K562 (cell line): ENCODE measurements around the gene CETN1. TPM values are rescaled to one million over a fixed set of nuclear protein-coding genes. Genes with fewer than 3 reads are reported as not detected.

Experiments
- ATF2 ChIP-seq: sonication (generic); formaldehyde crosslinking; IDR thresholded peaks from 2 replicates; pipeline ENCODE4 v1.8.1; 2022; ENCODE audit warnings: missing genetic modification reagents
- ATF3 ChIP-seq, 2 experiments: fragments of 450-650 bp in 1 of 2; sonication (generic) in 1 of 2; formaldehyde crosslinking in 1 of 2; IDR thresholded peaks in 1 of 2; conservative IDR thresholded peaks in 1 of 2; 2 replicates each; pipeline versions ENCODE4 v1.6.1 to v1.8.1; 2016 to 2023; ENCODE audit warnings: mild to moderate bottlenecking in 2 of 2, moderate library complexity in 2 of 2, inconsistent platforms in 1 of 2, missing genetic modification reagents in 1 of 2
- EGR1 ChIP-seq: fragments of 450-650 bp; conservative IDR thresholded peaks from 2 replicates; pipeline ENCODE4 v1.6.1; 2017; ENCODE audit warnings: mild to moderate bottlenecking
- GTF2E2 ChIP-seq: fragments of 200-800 bp; sonication (Bioruptor generic); IDR thresholded peaks from 2 replicates; pipeline ENCODE4 v1.6.1; 2016; ENCODE audit warnings: missing genetic modification characterization, missing compliant biosample characterization
- NCOA6 ChIP-seq: fragments of 450-650 bp; IDR thresholded peaks from 2 replicates; pipeline ENCODE4 v1.6.1; 2017; ENCODE audit warnings: mild to moderate bottlenecking
- NR0B1 ChIP-seq: fragments of 450-650 bp; IDR thresholded peaks from one replicate; pipeline ENCODE4 v1.6.1; 2018; ENCODE audit warnings: mild to moderate bottlenecking, moderate library complexity; ENCODE audit not compliant: partially characterized antibody
- NR1H2 ChIP-seq: sonication (generic); formaldehyde crosslinking; IDR thresholded peaks from 2 replicates; pipeline ENCODE4 v1.4.0; 2020; ENCODE audit warnings: mild to moderate bottlenecking, missing genetic modification reagents
- RBM14 ChIP-seq: fragments of 200-400 bp; formaldehyde crosslinking; IDR thresholded peaks from 2 replicates; pipeline ENCODE4 v1.6.1; 2018; ENCODE audit warnings: low read depth, mild to moderate bottlenecking, low read length, moderate library complexity, borderline replicate concordance; ENCODE audit not compliant: insufficient read depth
- RBM39 ChIP-seq: fragments of 200-400 bp; formaldehyde crosslinking; optimal IDR thresholded peaks from 2 replicates; pipeline ENCODE3; 2018; ENCODE audit warnings: low read depth, low read length
- RFX7 ChIP-seq: fragments of 250-450 bp; sonication (Bioruptor Pico); IDR thresholded peaks from 2 replicates; pipeline ENCODE4 v1.5.1; 2021; ENCODE audit warnings: mild to moderate bottlenecking
- SP1 ChIP-seq: sonication (generic); formaldehyde crosslinking; IDR thresholded peaks from 2 replicates; pipeline ENCODE4 v1.8.1; 2022; ENCODE audit warnings: mild to moderate bottlenecking, missing genetic modification reagents
- SPI1 ChIP-seq: IDR thresholded peaks from 2 replicates; pipeline ENCODE4 v1.6.1; 2011; ENCODE audit warnings: low read depth, low read length, control low read depth, borderline replicate concordance
- TEAD4 ChIP-seq, 2 experiments: sonication (generic) in 1 of 2; formaldehyde crosslinking in 1 of 2; IDR thresholded peaks; 2 replicates each; pipeline versions ENCODE4 v1.6.1 to v1.8.0; 2012 to 2022; ENCODE audit warnings: borderline replicate concordance in 1 of 2, inconsistent platforms in 1 of 2, low read length in 1 of 2, mild to moderate bottlenecking in 1 of 2, missing genetic modification reagents in 1 of 2
- ZBTB7A ChIP-seq: IDR thresholded peaks from 2 replicates; pipeline ENCODE4 v1.6.1; 2011; ENCODE audit warnings: low read depth, mild to moderate bottlenecking, low read length, moderate library complexity, borderline replicate concordance; ENCODE audit not compliant: control insufficient read depth
- ZNF12 ChIP-seq: sonication (generic); formaldehyde crosslinking; IDR thresholded peaks from 2 replicates; pipeline ENCODE4 v1.4.0; 2020; ENCODE audit warnings: mild to moderate bottlenecking, missing genetic modification reagents
- ZNF280B ChIP-seq: fragments of 250-450 bp; sonication (Bioruptor Pico); IDR thresholded peaks from 2 replicates; pipeline ENCODE4 v1.5.1; 2021; ENCODE audit warnings: mild to moderate bottlenecking
- ZNF395 ChIP-seq: fragments of 200-800 bp; sonication (Bioruptor generic); IDR thresholded peaks from 2 replicates; pipeline ENCODE4 v1.6.1; 2017; ENCODE audit warnings: missing genetic modification characterization, missing compliant biosample characterization
- ZNF551 ChIP-seq: fragments of 250-450 bp; sonication (Bioruptor Pico); IDR thresholded peaks from 2 replicates; pipeline ENCODE4 v1.5.0; 2021; ENCODE audit warnings: mild to moderate bottlenecking, moderate library complexity
- ZNF589 ChIP-seq: fragments of 200-800 bp; sonication (Bioruptor generic); IDR thresholded peaks from 2 replicates; pipeline ENCODE4 v1.6.1; 2016; ENCODE audit warnings: low read depth, missing genetic modification characterization, missing compliant biosample characterization
- ZNF695 ChIP-seq: fragments of 450-650 bp; formaldehyde crosslinking; IDR thresholded peaks from 2 replicates; pipeline ENCODE4 v1.4.0; 2020; ENCODE audit warnings: mild to moderate bottlenecking, moderate library complexity
- polyA plus RNA-seq, 8 experiments: library from polyadenylated mRNA; depleted of rRNA in 4 of 8; stranded (reverse) in 5 of 8; unstranded in 3 of 8; fragments of >200 nt; fragmentation: Nextera tagmentation in 2 of 8; fragmentation: Illumina TruSeq in 1 of 8; extraction: Ambion mirVana in 2 of 8; extraction: Trizol in 1 of 8; gene quantifications; 2 replicates each; pipeline versions ENCODE4 v1.2.1 to v1.2.3, GENCODE V29; 2011 to 2014; ENCODE audit warnings: inconsistent platforms in 1 of 8, missing spikeins in 1 of 8
- total RNA-seq, 7 experiments: library from RNA; depleted of rRNA in 6 of 7; stranded (reverse); fragments of >200 nt in 6 of 7; fragmentation: Illumina TruSeq in 2 of 7; extraction: Trizol in 2 of 7; gene quantifications; 2 replicates each; pipeline versions ENCODE4 v1.2.1 to v1.2.3, GENCODE V29; 2011 to 2021; ENCODE audit warnings: low replicate concordance in 1 of 7

The CETN1 gene
- total and polyA plus RNA-seq, 9 of the 15 experiments (the other 6 are each of a cell fraction or from before 2014, with no cell fraction given) = 0.07 to 0.34 (median 0.19) TPM; not detected in 3

- TF ChIP-seq RFX7 (no peak), ATF3 (IDR thresholded peaks at IDR 0.05) (no peak), ATF3 (CRISPR knock-in tag; conservative IDR thresholded peaks at IDR 0.05) (no peak), NCOA6 (no peak), ZNF551 (CRISPR knock-in tag) (no peak), NR1H2 (no peak), TEAD4 (IDR thresholded peaks at IDR 0.05; ENCODE audit: low read length) (no peak), TEAD4 (CRISPR knock-in tag; IDR thresholded peaks at IDR 0.05; ENCODE audit: borderline replicate concordance) (no peak), ZNF589 (no peak), ZNF695 (no peak), RBM14 (no peak), ZNF395 (CRISPR knock-in tag) (no peak), ZNF280B (CRISPR knock-in tag) (no peak), SPI1 (no peak), ZNF12 (CRISPR knock-in tag) (no peak), RBM39 (no peak), ZBTB7A (peak; percentile 91), GTF2E2 (tag) (no peak), ATF2 (CRISPR knock-in tag) (no peak), SP1 (CRISPR knock-in tag) (no peak), EGR1 (peak; percentile 89), NR0B1 (no peak)
These were observed at the start of gene CETN1 (continued) for GRCh38 chr18:580154-580553.
